Neural cell (in vitro differentiated cells): Measurements from ENCODE around the gene BSCL2.

Experiments
- EZH2 ChIP-seq: fragments of 200-600, 300-800 bp; shearing (Covaris generic), sonication (generic); IDR thresholded peaks from 2 replicates; pipeline ENCODE4 v1.6.1; 2014; ENCODE audit warnings: antibody characterized with exemption, low read length, borderline replicate concordance, mild to moderate bottlenecking; ENCODE audit not compliant: insufficient read depth, poor library complexity, severe bottlenecking
- MXI1 ChIP-seq: fragments of 450-650 bp; conservative IDR thresholded peaks from 2 replicates; pipeline ENCODE4 v1.6.1; 2014; ENCODE audit warnings: antibody characterized with exemption, mild to moderate bottlenecking; ENCODE audit not compliant: poor library complexity, severe bottlenecking
- POLR2AphosphoS5 ChIP-seq: IDR thresholded peaks from 2 replicates; pipeline ENCODE4 v1.6.1; 2012
- SMC3 ChIP-seq: fragments of 450-650 bp; conservative IDR thresholded peaks from 2 replicates; pipeline ENCODE4 v1.6.1; 2014; ENCODE audit warnings: antibody characterized with exemption, mild to moderate bottlenecking, moderate library complexity; ENCODE audit not compliant: poor library complexity
- TF ChIP-seq, protein P1 (sequence below): fragments of 450-650 bp; IDR thresholded peaks from 2 replicates; pipeline ENCODE4 v1.5.1; 2014; ENCODE audit warnings: antibody characterized with exemption, mild to moderate bottlenecking, moderate library complexity; ENCODE audit not compliant: poor library complexity, severe bottlenecking
- TF ChIP-seq, protein P2 (sequence below): IDR thresholded peaks from 2 replicates; pipeline ENCODE4 v1.6.1; 2012; ENCODE audit warnings: borderline replicate concordance

DNA sequence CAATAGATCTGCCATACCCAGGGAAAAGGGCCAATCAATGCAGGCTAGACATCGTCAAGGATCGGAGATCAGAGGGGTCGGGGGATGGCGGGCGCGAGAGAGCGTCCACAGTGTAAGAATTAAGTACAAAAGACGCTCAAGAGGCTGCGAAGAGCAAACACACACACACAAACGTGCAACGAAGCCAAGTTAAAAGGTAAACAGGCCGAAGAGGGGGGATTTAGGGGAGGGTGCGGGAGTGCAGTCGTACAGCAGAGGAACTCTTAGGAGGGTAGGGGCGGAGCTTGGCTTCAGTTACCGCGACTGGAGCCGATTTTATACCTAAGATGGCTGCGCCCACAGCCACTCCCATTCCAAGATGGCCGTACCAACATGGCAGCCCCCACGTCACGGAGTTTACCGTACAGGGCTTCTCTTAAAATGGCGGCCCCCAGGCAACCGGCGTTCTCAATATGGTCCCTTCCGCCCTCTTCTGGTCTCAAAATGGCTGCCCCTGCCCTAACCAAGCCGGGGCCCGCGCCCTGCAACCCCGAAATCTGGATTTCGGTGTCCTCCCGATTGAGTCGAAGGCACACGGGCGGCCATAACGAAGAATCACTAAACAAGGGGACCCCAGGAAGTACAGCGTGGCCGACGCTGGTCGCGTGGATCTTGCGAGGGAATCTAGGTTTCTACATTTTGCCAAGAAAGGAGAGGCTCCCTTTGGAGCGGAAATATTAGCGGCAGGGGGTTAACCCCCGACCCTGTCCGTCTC is 2.2 kb upstream of the BSCL2 start:
- TF ChIP-seq EZH2 (no peak), POLR2AphosphoS5 (peak; percentile 95), SMC3 (peak; percentile 46), MXI1 (peak; percentile 74)
- TF ChIP-seq, protein P1, sequence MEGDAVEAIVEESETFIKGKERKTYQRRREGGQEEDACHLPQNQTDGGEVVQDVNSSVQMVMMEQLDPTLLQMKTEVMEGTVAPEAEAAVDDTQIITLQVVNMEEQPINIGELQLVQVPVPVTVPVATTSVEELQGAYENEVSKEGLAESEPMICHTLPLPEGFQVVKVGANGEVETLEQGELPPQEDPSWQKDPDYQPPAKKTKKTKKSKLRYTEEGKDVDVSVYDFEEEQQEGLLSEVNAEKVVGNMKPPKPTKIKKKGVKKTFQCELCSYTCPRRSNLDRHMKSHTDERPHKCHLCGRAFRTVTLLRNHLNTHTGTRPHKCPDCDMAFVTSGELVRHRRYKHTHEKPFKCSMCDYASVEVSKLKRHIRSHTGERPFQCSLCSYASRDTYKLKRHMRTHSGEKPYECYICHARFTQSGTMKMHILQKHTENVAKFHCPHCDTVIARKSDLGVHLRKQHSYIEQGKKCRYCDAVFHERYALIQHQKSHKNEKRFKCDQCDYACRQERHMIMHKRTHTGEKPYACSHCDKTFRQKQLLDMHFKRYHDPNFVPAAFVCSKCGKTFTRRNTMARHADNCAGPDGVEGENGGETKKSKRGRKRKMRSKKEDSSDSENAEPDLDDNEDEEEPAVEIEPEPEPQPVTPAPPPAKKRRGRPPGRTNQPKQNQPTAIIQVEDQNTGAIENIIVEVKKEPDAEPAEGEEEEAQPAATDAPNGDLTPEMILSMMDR: peak; percentile 53
- TF ChIP-seq, protein P2, sequence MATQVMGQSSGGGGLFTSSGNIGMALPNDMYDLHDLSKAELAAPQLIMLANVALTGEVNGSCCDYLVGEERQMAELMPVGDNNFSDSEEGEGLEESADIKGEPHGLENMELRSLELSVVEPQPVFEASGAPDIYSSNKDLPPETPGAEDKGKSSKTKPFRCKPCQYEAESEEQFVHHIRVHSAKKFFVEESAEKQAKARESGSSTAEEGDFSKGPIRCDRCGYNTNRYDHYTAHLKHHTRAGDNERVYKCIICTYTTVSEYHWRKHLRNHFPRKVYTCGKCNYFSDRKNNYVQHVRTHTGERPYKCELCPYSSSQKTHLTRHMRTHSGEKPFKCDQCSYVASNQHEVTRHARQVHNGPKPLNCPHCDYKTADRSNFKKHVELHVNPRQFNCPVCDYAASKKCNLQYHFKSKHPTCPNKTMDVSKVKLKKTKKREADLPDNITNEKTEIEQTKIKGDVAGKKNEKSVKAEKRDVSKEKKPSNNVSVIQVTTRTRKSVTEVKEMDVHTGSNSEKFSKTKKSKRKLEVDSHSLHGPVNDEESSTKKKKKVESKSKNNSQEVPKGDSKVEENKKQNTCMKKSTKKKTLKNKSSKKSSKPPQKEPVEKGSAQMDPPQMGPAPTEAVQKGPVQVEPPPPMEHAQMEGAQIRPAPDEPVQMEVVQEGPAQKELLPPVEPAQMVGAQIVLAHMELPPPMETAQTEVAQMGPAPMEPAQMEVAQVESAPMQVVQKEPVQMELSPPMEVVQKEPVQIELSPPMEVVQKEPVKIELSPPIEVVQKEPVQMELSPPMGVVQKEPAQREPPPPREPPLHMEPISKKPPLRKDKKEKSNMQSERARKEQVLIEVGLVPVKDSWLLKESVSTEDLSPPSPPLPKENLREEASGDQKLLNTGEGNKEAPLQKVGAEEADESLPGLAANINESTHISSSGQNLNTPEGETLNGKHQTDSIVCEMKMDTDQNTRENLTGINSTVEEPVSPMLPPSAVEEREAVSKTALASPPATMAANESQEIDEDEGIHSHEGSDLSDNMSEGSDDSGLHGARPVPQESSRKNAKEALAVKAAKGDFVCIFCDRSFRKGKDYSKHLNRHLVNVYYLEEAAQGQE: peak; percentile 17
